Right atrium auricular region (tissue), 2 donors: ENCODE results near the gene GADL1. TPM values are rescaled to one million over a fixed set of nuclear protein-coding genes. Genes with fewer than 3 reads are reported as not detected.

Experiments used
- DNase-seq: peaks from one replicate; pipeline ENCODE4 v3.0.0-alpha.2; 2019; ENCODE audit warnings: low spot score
- H3K27ac ChIP-seq, 2 donors: fragments of 200-600 bp; sonication (generic); 1 replicate in 1 of 2; 2 replicates in 1 of 2; pipeline ENCODE4 v1.5.1; 2016 to 2019
- H3K27me3 ChIP-seq, 2 donors: fragments of 200-600 bp; sonication (generic); one replicate each; pipeline versions ENCODE4 v1.5.1 to v1.6.0; 2017 to 2019
- H3K36me3 ChIP-seq: fragments of 200-600 bp; sonication (generic); one replicate; pipeline ENCODE4 v1.5.1; 2016
- H3K4me1 ChIP-seq, 2 donors: fragments of 200-600 bp; sonication (generic); one replicate each; pipeline versions ENCODE4 v1.5.1 to v1.6.0; 2017 to 2019
- H3K4me3 ChIP-seq, 2 donors: fragments of 200-600 bp; sonication (generic); 1 replicate in 1 of 2; 2 replicates in 1 of 2; pipeline ENCODE4 v1.5.1; 2017 to 2019; ENCODE audit warnings: mild to moderate bottlenecking in 1 of 2, moderate library complexity in 1 of 2
- H3K9me3 ChIP-seq, 2 donors: fragments of 200-600 bp; sonication (generic); one replicate each; pipeline ENCODE4 v1.5.1; 2019
- total RNA-seq, 2 donors: library from RNA; depleted of rRNA; stranded (reverse); fragments of >200 nt; gene quantifications; one replicate each; pipeline ENCODE4 v1.1.0, GENCODE V29; 2016
- TF ChIP-seq, protein P1 (sequence below), 2 donors: fragments of 200-600 bp; sonication (generic); IDR thresholded peaks; one replicate each; pipeline ENCODE4 v1.5.1; 2019; ENCODE audit warnings: antibody characterized with exemption in 2 of 2

GADL1 gene
- total RNA-seq, 2 donors from 2014 or later = not detected

DNA sequence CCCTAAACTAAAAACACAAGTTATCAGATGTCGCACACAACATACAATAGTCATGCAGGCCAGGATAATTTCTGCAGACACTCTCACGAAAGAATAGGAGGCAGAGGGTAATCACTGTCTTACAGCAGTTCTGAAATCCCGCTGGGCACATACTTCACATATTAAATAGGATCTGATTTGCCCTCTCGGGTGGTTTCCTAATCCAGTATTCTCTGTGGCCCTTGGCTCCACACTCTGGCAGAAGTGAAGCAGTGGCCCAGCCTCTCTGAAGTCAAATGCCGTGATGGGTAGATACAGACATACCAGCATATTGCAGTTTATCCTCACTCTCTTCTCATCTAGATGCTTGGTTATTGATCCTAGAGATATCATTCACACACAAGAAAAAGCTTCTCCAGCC, 19.0 kb downstream of the GADL1 start:
- H3K27me3 ChIP-seq = no peaks in the 10 kb centered on the region
- no peak overlapping the region for H3K4me3 ChIP-seq
- no peaks in the 10 kb centered on the region for H3K9me3 ChIP-seq
- no peak overlapping the region for H3K27ac ChIP-seq
- TF ChIP-seq, protein P1, sequence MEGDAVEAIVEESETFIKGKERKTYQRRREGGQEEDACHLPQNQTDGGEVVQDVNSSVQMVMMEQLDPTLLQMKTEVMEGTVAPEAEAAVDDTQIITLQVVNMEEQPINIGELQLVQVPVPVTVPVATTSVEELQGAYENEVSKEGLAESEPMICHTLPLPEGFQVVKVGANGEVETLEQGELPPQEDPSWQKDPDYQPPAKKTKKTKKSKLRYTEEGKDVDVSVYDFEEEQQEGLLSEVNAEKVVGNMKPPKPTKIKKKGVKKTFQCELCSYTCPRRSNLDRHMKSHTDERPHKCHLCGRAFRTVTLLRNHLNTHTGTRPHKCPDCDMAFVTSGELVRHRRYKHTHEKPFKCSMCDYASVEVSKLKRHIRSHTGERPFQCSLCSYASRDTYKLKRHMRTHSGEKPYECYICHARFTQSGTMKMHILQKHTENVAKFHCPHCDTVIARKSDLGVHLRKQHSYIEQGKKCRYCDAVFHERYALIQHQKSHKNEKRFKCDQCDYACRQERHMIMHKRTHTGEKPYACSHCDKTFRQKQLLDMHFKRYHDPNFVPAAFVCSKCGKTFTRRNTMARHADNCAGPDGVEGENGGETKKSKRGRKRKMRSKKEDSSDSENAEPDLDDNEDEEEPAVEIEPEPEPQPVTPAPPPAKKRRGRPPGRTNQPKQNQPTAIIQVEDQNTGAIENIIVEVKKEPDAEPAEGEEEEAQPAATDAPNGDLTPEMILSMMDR (IDR thresholded peaks at IDR 0.05) = no peak
- H3K4me1 ChIP-seq = no peaks in the 10 kb centered on the region
- H3K36me3 ChIP-seq = no peaks in the 10 kb centered on the region
- no peak for DNase-seq

DNA sequence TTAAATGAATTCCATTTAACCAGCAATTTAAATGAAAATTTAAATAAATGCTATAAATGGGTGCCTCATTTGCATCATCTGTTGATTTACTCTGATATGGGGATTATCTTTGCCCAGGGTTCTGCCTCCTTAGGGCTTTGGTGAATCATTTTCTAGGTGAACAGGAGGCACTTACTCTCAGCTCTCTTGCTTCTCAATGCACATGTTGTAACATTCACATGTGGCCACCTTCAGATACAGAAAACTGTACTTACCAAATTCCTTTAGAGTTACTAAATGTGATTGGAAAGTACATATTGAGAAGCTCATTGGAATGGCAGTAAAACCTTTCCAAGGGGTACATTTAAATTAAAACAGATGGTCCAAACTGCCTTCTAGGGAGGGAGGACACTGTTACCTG, 20.8 kb downstream of the GADL1 start:
- no peaks in the 10 kb centered on the region for H3K4me1 ChIP-seq
- H3K9me3 ChIP-seq = no peaks in the 10 kb centered on the region
- DNase-seq = no peak
- no peaks in the 10 kb centered on the region for H3K36me3 ChIP-seq
- TF ChIP-seq, protein P1 (IDR thresholded peaks at IDR 0.05) = no peak
- H3K27me3 ChIP-seq = no peaks in the 10 kb centered on the region
- H3K27ac ChIP-seq = no peak overlapping the region
- no peak overlapping the region for H3K4me3 ChIP-seq

DNA sequence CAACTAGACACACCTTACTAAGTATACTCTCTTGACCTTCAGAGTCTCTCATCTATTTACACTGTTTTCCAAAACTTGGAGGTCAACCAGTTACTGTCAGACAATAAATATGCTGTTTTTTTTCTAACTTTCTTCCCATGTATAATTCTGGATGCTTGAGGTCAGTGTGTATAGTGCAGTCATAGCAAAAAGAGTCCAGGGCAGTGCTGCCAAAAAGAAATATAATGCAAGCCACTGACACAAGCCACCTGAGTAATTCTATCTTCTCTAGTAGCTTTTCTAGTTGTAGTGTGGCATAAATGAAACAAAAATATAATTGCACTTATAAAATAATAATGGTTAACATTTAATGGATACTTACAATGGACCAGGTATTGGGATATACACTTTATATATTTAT, 21.6 kb downstream of the GADL1 start:
- Histone ChIP-seq H3K9me3 (no peaks in the 10 kb centered on the region), H3K36me3 (no peaks in the 10 kb centered on the region), H3K4me3 (no peak overlapping the region), H3K27me3 (no peaks in the 10 kb centered on the region), H3K27ac (no peak overlapping the region), H3K4me1 (no peaks in the 10 kb centered on the region)
- TF ChIP-seq, protein P1 (IDR thresholded peaks at IDR 0.05) = no peak
- no peak for DNase-seq

DNA sequence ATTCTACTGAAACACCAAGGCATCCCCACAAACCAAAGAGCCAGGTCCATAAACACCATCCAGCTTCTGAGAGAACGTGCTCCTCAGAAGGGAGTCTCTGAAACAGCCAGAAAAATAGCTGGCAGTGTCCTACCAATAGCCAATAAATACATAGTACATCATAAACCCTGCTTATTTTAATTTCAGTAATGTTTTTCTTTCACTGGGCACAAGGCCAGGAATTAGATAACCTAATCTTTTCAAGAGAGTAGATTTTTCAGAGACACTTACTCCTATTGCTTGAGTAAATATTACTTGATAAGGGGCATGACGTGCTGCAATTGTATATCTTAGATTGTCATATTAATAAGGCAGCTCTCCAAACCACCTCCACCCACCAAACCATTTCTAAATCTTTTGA, 22.7 kb downstream of the GADL1 start:
- no peak for DNase-seq
- TF ChIP-seq, protein P1 (IDR thresholded peaks at IDR 0.05) = no peak
- Histone ChIP-seq H3K4me3 (no peak overlapping the region), H3K4me1 (no peaks in the 10 kb centered on the region), H3K36me3 (no peaks in the 10 kb centered on the region), H3K27ac (no peak overlapping the region), H3K27me3 (no peaks in the 10 kb centered on the region), H3K9me3 (no peaks in the 10 kb centered on the region)

DNA sequence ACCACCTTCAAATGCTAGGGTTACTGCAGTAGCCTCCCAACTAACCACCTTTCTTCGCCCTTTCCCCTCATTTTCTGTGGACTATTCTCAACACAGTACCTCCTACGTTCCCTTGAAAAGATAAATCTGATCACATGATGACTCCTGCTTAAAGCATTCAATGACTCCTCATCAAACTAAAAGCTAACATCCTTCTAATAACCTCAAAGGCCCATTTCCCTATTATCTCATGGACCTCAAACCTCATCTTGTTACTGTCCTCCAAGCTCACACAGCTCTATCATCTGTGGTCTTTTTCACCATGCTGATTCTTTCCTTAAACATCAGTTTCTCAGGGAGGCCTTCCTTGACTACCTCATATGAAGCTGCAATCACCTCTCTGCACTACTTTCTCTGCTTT, 29.6 kb downstream of the GADL1 start:
- Histone ChIP-seq H3K27ac (no peak overlapping the region), H3K27me3 (no peaks in the 10 kb centered on the region), H3K36me3 (no peaks in the 10 kb centered on the region), H3K9me3 (no peaks in the 10 kb centered on the region), H3K4me1 (no peaks in the 10 kb centered on the region), H3K4me3 (no peak overlapping the region)
- no peak for DNase-seq
- TF ChIP-seq, protein P1 (IDR thresholded peaks at IDR 0.05) = no peak

DNA sequence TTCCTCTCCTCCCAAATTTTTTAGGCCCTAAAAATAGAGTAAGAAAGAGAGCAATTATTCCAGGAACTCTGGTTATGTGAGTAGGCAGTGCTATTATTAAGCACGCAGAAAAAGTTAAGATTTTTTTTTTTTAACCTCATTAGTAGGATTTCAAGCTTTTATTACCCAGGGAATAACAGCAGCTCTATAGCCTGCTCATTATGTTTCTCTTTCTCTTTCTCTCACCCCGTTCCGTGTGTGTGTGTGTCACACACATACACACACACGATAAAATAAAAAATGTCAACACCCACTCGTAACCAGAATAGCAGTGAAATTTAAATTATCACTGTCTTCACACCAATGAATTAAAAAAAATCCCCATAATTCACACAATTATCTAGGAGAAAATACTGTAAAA, 30.3 kb downstream of the GADL1 start:
- no peak overlapping the region for H3K4me3 ChIP-seq
- H3K4me1 ChIP-seq = no peaks in the 10 kb centered on the region
- no peaks in the 10 kb centered on the region for H3K36me3 ChIP-seq
- H3K27ac ChIP-seq = no peak overlapping the region
- DNase-seq = no peak
- H3K27me3 ChIP-seq = no peaks in the 10 kb centered on the region
- no peaks in the 10 kb centered on the region for H3K9me3 ChIP-seq
- TF ChIP-seq, protein P1 (IDR thresholded peaks at IDR 0.05) = no peak
